Endothelial cell of umbilical vein (primary cell): Measurements from ENCODE around the gene GGA1. TPM values are rescaled to one million over a fixed set of nuclear protein-coding genes. Genes with fewer than 3 reads are reported as not detected.

Source experiments
- BruUV-seq: library from RNA; stranded (reverse); fragments of 400-500 nt; replicated peaks from 2 replicates; lab custom pipeline; 2021; lab: Mats Ljungman, UMichigan
- CTCF ChIA-PET: fragments of 300-600, 350-600 bp; sonication (Branson Sonifier 250); formaldehyde crosslinking; loops from one replicate; lab custom pipeline; 2021; ENCODE audit warnings: antibody characterized with exemption, inconsistent platforms; lab: Charles Lee
- POLR2A ChIA-PET: fragments of 300-600, 350-600 bp; sonication (Branson Sonifier 250); formaldehyde crosslinking; loops from one replicate; lab custom pipeline; 2021; ENCODE audit warnings: antibody characterized with exemption, inconsistent platforms; lab: Charles Lee
- DNase-seq: peaks from one replicate; pipeline ENCODE4 v3.0.0-alpha.2; 2011; ENCODE audit warnings: low read depth, low spot score
- FAIRE-seq: peaks from 2 replicates; lab custom pipeline; 2011; peaks lifted over from hg19 to GRCh38; lab: Jason Lieb, UNC
- H2AFZ ChIP-seq: 2 replicates; pipeline ENCODE4 v1.6.0; 2012; ENCODE audit warnings: low read depth, low read length, control low read depth, inconsistent platforms
- H3K27ac ChIP-seq: 2 replicates; pipeline ENCODE4 v1.5.1; 2011; ENCODE audit warnings: low read depth, mild to moderate bottlenecking, control low read depth, low read length, moderate library complexity; ENCODE audit not compliant: insufficient read depth
- H3K27me3 ChIP-seq, 2 experiments: 2 replicates each; pipeline versions ENCODE4 v1.6.0 to v1.6.1; 2011; ENCODE audit warnings: low read length in 2 of 2, mixed read lengths in 1 of 2; ENCODE audit not compliant: control insufficient read depth in 2 of 2, insufficient read depth in 2 of 2
- H3K36me3 ChIP-seq, 2 experiments: 2 replicates in 1 of 2; 3 replicates in 1 of 2; pipeline ENCODE4 v1.5.1; 2011; ENCODE audit warnings: low read length in 2 of 2, mild to moderate bottlenecking in 1 of 2, moderate library complexity in 1 of 2; ENCODE audit not compliant: control insufficient read depth in 2 of 2, insufficient read depth in 2 of 2; ENCODE audit errors: extremely low read depth in 1 of 2
- H3K4me1 ChIP-seq: 3 replicates; pipeline ENCODE4 v1.5.1; 2011; ENCODE audit warnings: mild to moderate bottlenecking, low read length; ENCODE audit not compliant: control insufficient read depth, insufficient read depth; ENCODE audit errors: extremely low read depth
- H3K4me2 ChIP-seq: 2 replicates; pipeline ENCODE4 v1.6.1; 2011; ENCODE audit warnings: low read length, control low read depth, mixed read lengths; ENCODE audit not compliant: insufficient read depth
- H3K4me3 ChIP-seq, 3 experiments: fragments of 200-600 bp in 1 of 3; sonication (generic), shearing (Covaris generic) in 1 of 3; replicated peaks in 1 of 3; 2 replicates each; pipeline ENCODE4 v1.5.1; 2011 to 2016; ENCODE audit warnings: control low read depth in 3 of 3, low read length in 3 of 3, mild to moderate bottlenecking in 2 of 3, inconsistent platforms in 1 of 3, low read depth in 1 of 3, moderate library complexity in 1 of 3; ENCODE audit not compliant: insufficient read depth in 1 of 3
- H3K79me2 ChIP-seq: 2 replicates; pipeline ENCODE4 v1.6.0; 2012; ENCODE audit warnings: low read length, inconsistent platforms; ENCODE audit not compliant: control insufficient read depth, insufficient read depth
- H3K9ac ChIP-seq: replicated peaks from 2 replicates; pipeline ENCODE3; 2011; ENCODE audit warnings: low read length, control low read depth; ENCODE audit not compliant: insufficient read depth; ENCODE audit errors: extremely low read depth
- H3K9me1 ChIP-seq: replicated peaks from 3 replicates; pipeline ENCODE4 v1.6.0; 2011; ENCODE audit warnings: mild to moderate bottlenecking, low read length; ENCODE audit not compliant: control insufficient read depth, insufficient read depth; ENCODE audit errors: extremely low read depth
- H3K9me3 ChIP-seq: replicated peaks from 2 replicates; pipeline ENCODE4 v1.5.1; 2012; ENCODE audit warnings: low read length, inconsistent platforms; ENCODE audit not compliant: control insufficient read depth, insufficient read depth
- H4K20me1 ChIP-seq: replicated peaks from 2 replicates; pipeline ENCODE3; 2011; ENCODE audit warnings: mild to moderate bottlenecking, low read length; ENCODE audit not compliant: control insufficient read depth, insufficient read depth; ENCODE audit errors: extremely low read depth
- MYC ChIP-seq: IDR thresholded peaks from one replicate; pipeline ENCODE4 v1.6.1; 2011; ENCODE audit warnings: mild to moderate bottlenecking, low read depth, low read length
- POLR2A ChIP-seq: IDR thresholded peaks from 2 replicates; pipeline ENCODE4 v1.6.1; 2012; ENCODE audit warnings: low read depth, mild to moderate bottlenecking, control low read depth, low read length
- POLR2AphosphoS5 ChIP-seq: IDR thresholded peaks from 2 replicates; pipeline ENCODE4 v1.6.1; 2012; ENCODE audit warnings: low read depth, mild to moderate bottlenecking, control low read depth, low read length, moderate library complexity; ENCODE audit not compliant: insufficient read depth
- dilution Hi-C: fragments of 300-500 bp; cut with MboI; formaldehyde crosslinking; loops from one replicate; pipeline ENCODE4 v1.15.0; 2019; ENCODE audit warnings: low sequenced_read_pairs; ENCODE audit not compliant: extremely low pct_ligation_motif_present
- intact Hi-C: fragments of 100-400 bp; cut with micrococcal nuclease; formaldehyde crosslinking; loops from one replicate; pipeline ENCODE4 v1.10.0; 2022
- polyA plus RNA-seq, 4 experiments: library from polyadenylated mRNA; depleted of rRNA in 3 of 4; stranded (reverse) in 3 of 4; unstranded in 1 of 4; fragments of >200 nt; gene quantifications; 2 replicates each; pipeline versions ENCODE4 v1.2.1 to v1.2.3, GENCODE V29; 2011 to 2012; ENCODE audit warnings: missing spikeins in 1 of 4
- total RNA-seq: library from RNA; stranded (reverse); gene quantifications from 2 replicates; pipeline ENCODE4 v1.2.3, GENCODE V29; 2021
- TF ChIP-seq, protein P1 (sequence below), 2 donors: IDR thresholded peaks; 1 replicate in 1 of 2; 2 replicates in 1 of 2; pipeline ENCODE4 v1.5.1; 2011; ENCODE audit warnings: low read length in 2 of 2, mild to moderate bottlenecking in 2 of 2, moderate library complexity in 2 of 2, control low read depth in 1 of 2, inconsistent platforms in 1 of 2, low read depth in 1 of 2; ENCODE audit not compliant: insufficient read depth in 1 of 2; ENCODE audit errors: extremely low read depth in 1 of 2

GGA1 gene
- total and polyA plus RNA-seq, 2 donors (not counting 3 experiments of a cell fraction or from before 2014, with no cell fraction given), result 54.1 to 67.5 TPM

DNA sequence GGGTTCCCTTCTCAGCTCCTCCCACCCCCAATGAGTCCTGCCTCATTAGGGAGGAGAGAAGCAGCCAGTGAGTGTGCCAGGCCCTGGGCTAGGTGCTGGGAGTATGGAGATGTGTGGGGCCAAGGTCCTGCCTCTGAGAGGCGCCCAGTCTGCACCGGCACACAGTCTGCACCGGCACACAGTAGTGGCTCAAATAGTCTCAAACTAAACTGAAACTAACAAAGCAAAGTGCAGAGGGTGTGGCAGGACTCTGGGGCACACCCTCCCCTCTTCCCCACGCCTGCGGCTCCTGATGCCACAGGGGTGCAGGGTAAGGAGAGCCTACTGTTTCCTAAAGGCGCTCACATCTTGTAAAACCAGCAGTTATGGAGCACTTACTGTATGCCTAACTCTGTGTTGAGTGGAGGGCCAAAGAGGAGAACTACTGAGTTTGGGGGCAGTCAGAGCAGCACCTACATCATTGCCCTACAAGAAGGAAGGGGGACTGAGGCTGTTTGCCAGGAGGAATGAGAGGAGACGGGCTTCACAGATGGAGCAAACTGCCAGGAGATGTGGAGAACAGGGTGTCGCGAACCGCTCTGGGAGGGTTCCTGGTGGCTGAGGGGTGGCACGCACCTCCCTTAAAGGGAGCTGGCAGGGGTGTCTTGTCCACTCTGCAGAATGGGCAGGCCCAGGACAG is 29.9 kb downstream of the GGA1 start:
- Histone ChIP-seq H2AFZ (no peak overlapping the region), H4K20me1 (no peaks in the 10 kb centered on the region), H3K4me3 (no peak overlapping the region), H3K27ac (no peak overlapping the region), H3K79me2 (no peaks in the 10 kb centered on the region), H3K4me1 (peaks cover 14% of the 10 kb centered on the region), H3K36me3 (no peaks in the 10 kb centered on the region), H3K9me3 (no peaks in the 10 kb centered on the region), H3K4me2 (no peak overlapping the region), H3K27me3 (no peaks in the 10 kb centered on the region), H3K9me1 (no peaks in the 10 kb centered on the region), H3K9ac (no peak overlapping the region)
- ChIA-PET CTCF (interaction anchor here (0.6 to 1.7 kb wide), 4 partner anchors 19 to 177 kb away, joined by 3 to 8 read pairs (median 3); no protein-coding TSS in a partner anchor), POLR2A (no interaction called here)
- FAIRE-seq (no peak), DNase-seq (no peak)
- TF ChIP-seq MYC, result no peak
- TF ChIP-seq POLR2A, result no peak
- dilution Hi-C loops, result no loop called here
- BruUV-seq, result no TSS peak
- intact Hi-C loops, result no loop called here

DNA sequence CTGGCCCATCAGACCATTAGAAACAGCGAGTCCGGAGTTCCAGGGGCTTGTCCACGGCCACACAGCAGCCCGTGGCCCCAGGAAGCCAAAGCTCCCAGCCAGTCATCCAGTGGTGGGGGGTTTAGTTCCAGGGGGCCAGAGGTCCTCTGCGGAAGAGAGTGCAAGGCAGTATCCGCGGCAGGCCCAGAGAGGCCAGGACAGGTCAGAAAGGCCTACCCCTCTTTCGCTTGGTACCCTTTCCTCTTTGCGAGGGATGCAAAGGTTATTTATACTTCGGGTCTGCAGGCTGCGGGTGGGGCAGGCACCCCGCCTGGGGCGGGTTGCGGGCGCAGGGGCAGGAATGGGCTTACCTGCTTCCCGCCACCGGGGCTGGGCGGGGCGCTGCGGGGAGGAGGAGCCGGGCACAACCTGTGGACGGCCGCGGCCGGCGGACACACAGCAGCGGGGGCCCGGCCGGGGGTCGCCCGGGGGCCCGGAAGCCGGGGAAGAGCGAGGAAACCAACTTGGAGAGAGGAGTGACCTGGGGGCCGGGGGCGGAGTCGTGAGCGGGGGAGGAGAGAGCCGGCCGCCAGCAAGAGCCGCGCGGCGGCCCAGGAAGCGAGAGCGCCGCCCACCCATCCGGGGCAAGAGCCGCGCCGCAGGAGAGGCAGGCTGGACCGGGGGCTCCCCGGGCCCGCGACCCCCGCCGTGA is 30.6 kb downstream of the GGA1 start, which contains the start of gene SH3BP1:
Gene SH3BP1 (plus strand): TSS at position 600 of the 691 bp plus-strand sequence. CDS start 119 bp downstream, outside the sequence.
- Histone ChIP-seq H3K27me3 (no peaks in the 10 kb centered on the region), H4K20me1 (no peaks in the 10 kb centered on the region), H3K9ac (peak within 1 kb of the TSS; percentile 20), H3K36me3 (no peaks in the 10 kb centered on the region), H3K9me3 (no peaks in the 10 kb centered on the region), H3K4me1 (peaks cover 7% of the 10 kb centered on the region), H3K4me2 (peak within 1 kb of the TSS; percentile 39), H3K27ac (no peak within 1 kb of the TSS), H3K9me1 (no peaks in the 10 kb centered on the region), H3K79me2 (no peaks in the 10 kb centered on the region), H2AFZ (peak within 1 kb of the TSS; percentile 62), H3K4me3 (peak within 1 kb of the TSS in 2 of 3 experiments; percentile 30 to 38)
- ChIA-PET CTCF (interaction anchor here (1.0 kb wide), 1 partner anchor 32 kb away, joined by 3 read pairs; no protein-coding TSS in a partner anchor), POLR2A (interaction anchor here (0.7 kb wide), 1 partner anchor 36 kb away, joined by 8 read pairs; the partner anchor contains the start of gene LGALS1)
- dilution Hi-C loops, result no loop called here
- DNase-seq (no peak), FAIRE-seq (no peak)
- intact Hi-C loops, result no loop called here
- BruUV-seq, result no TSS peak
- TF ChIP-seq, protein P1, sequence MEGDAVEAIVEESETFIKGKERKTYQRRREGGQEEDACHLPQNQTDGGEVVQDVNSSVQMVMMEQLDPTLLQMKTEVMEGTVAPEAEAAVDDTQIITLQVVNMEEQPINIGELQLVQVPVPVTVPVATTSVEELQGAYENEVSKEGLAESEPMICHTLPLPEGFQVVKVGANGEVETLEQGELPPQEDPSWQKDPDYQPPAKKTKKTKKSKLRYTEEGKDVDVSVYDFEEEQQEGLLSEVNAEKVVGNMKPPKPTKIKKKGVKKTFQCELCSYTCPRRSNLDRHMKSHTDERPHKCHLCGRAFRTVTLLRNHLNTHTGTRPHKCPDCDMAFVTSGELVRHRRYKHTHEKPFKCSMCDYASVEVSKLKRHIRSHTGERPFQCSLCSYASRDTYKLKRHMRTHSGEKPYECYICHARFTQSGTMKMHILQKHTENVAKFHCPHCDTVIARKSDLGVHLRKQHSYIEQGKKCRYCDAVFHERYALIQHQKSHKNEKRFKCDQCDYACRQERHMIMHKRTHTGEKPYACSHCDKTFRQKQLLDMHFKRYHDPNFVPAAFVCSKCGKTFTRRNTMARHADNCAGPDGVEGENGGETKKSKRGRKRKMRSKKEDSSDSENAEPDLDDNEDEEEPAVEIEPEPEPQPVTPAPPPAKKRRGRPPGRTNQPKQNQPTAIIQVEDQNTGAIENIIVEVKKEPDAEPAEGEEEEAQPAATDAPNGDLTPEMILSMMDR (IDR thresholded peaks at IDR 0.05; ENCODE audit: extremely low read depth in 1 of 2, insufficient read depth in 1 of 2, low read depth in 1 of 2, low read length in 2 of 2), result no peak
- no peak for TF ChIP-seq POLR2AphosphoS5
